Measurements from ENCODE around the gene KDM2A.

Gene KDM2A

GRCh38 chr11:67275606-67276409, 156.7 kb downstream of the KDM2A start:
- Histone ChIP-seq H3K4me2 (ENCODE audit: insufficient read depth, low read length) (peak overlapping the region; percentile 86), H3K9me3 (ENCODE audit: insufficient read depth, low read length, severe bottlenecking) (no peaks in the 10 kb centered on the region), H3K4me3 (ENCODE audit: low read depth in 1 of 2, low read length in 2 of 2) (peak overlapping the region in 1 of 2 experiments; percentile 26; a peak in 2 of 4 replicates), H3K27ac (ENCODE audit: low read length) (peak overlapping the region; percentile 99), H3K79me2 (ENCODE audit: insufficient read depth, low read length) (peaks cover 97% of the 10 kb centered on the region), H3K36me3 (ENCODE audit: insufficient read depth, low read length) (peaks cover 89% of the 10 kb centered on the region), H3K9ac (ENCODE audit: low read depth, low read length) (peak overlapping the region; percentile 71), H4K20me1 (ENCODE audit: insufficient read depth, low read length) (peaks cover 47% of the 10 kb centered on the region), H2AFZ (ENCODE audit: low read depth, low read length) (no peak overlapping the region), H3K4me1 (ENCODE audit: insufficient read depth, low read length) (peaks cover 79% of the 10 kb centered on the region), H3K27me3 (ENCODE audit: insufficient read depth, low read length, poor library complexity) (no peaks in the 10 kb centered on the region)
- DNase-seq (peak; percentile 41), ATAC-seq (ENCODE audit: insufficient read depth, low read depth) (no peak)
- no peak for TF ChIP-seq EZH2 (IDR thresholded peaks at IDR 0.05; ENCODE audit: borderline replicate concordance, low read depth, low read length, severe bottlenecking)
- TF ChIP-seq CTCF (IDR thresholded peaks at IDR 0.05; ENCODE audit: borderline replicate concordance, extremely low read depth, low read length, poor library complexity, severe bottlenecking): peak; percentile 42

- Histone ChIP-seq H3K4me1 (ENCODE audit: insufficient read depth, low read length) (peaks cover 69% of the 10 kb centered on the region), H3K9ac (ENCODE audit: low read depth, low read length) (peak overlapping the region; percentile 71), H3K9me3 (ENCODE audit: insufficient read depth, low read length, severe bottlenecking) (no peaks in the 10 kb centered on the region), H2AFZ (ENCODE audit: low read depth, low read length) (peak overlapping the region; percentile 46; the same call in 1 of the 2 replicates), H3K4me3 (ENCODE audit: low read depth in 1 of 2, low read length in 2 of 2) (peak overlapping the region in 1 of 2 experiments; percentile 50; a peak in 2 of 4 replicates), H4K20me1 (ENCODE audit: insufficient read depth, low read length) (peaks cover 37% of the 10 kb centered on the region), H3K27ac (ENCODE audit: low read length) (peak overlapping the region; percentile 99), H3K79me2 (ENCODE audit: insufficient read depth, low read length) (peaks cover 96% of the 10 kb centered on the region), H3K4me2 (ENCODE audit: insufficient read depth, low read length) (peak overlapping the region; percentile 86), H3K36me3 (ENCODE audit: insufficient read depth, low read length) (peaks cover 89% of the 10 kb centered on the region), H3K27me3 (ENCODE audit: insufficient read depth, low read length, poor library complexity) (no peaks in the 10 kb centered on the region)
- peak; percentile 82 for DNase-seq
- peak; percentile 40 for ATAC-seq (ENCODE audit: insufficient read depth, low read depth)
- peak; percentile 32 for TF ChIP-seq CTCF (IDR thresholded peaks at IDR 0.05; ENCODE audit: borderline replicate concordance, extremely low read depth, low read length, poor library complexity, severe bottlenecking)
- no peak for TF ChIP-seq EZH2 (IDR thresholded peaks at IDR 0.05; ENCODE audit: borderline replicate concordance, low read depth, low read length, severe bottlenecking)
Measured at GRCh38 chr11:67276781-67277230, 157.7 kb downstream of the KDM2A start.

GRCh38 chr11:67277231-67277961, 158.3 kb downstream of the KDM2A start:
- peaks cover 31% of the 10 kb centered on the region for H4K20me1 ChIP-seq (ENCODE audit: insufficient read depth, low read length)
- H2AFZ ChIP-seq (ENCODE audit: low read depth, low read length): peak overlapping the region; percentile 46; the same call in 1 of the 2 replicates
- ATAC-seq (ENCODE audit: insufficient read depth, low read depth): peak; percentile 87
- peaks cover 89% of the 10 kb centered on the region for H3K36me3 ChIP-seq (ENCODE audit: insufficient read depth, low read length)
- H3K9ac ChIP-seq (ENCODE audit: low read depth, low read length): peak overlapping the region; percentile 71
- no peaks in the 10 kb centered on the region for H3K9me3 ChIP-seq (ENCODE audit: insufficient read depth, low read length, severe bottlenecking)
- TF ChIP-seq EZH2 (IDR thresholded peaks at IDR 0.05; ENCODE audit: borderline replicate concordance, low read depth, low read length, severe bottlenecking): no peak
- peak; percentile 10 for TF ChIP-seq CTCF (IDR thresholded peaks at IDR 0.05; ENCODE audit: borderline replicate concordance, extremely low read depth, low read length, poor library complexity, severe bottlenecking)
- no peaks in the 10 kb centered on the region for H3K27me3 ChIP-seq (ENCODE audit: insufficient read depth, low read length, poor library complexity)
- peaks cover 94% of the 10 kb centered on the region for H3K79me2 ChIP-seq (ENCODE audit: insufficient read depth, low read length)
- peaks cover 64% of the 10 kb centered on the region for H3K4me1 ChIP-seq (ENCODE audit: insufficient read depth, low read length)
- peak overlapping the region; percentile 86 for H3K4me2 ChIP-seq (ENCODE audit: insufficient read depth, low read length)
- H3K4me3 ChIP-seq (ENCODE audit: low read depth in 1 of 2, low read length in 2 of 2): peak overlapping the region in 1 of 2 experiments; percentile 51; a peak in 3 of 4 replicates
- peak overlapping the region; percentile 99 for H3K27ac ChIP-seq (ENCODE audit: low read length)
- DNase-seq: peak; percentile 99
